Neuronal stem cell (in vitro differentiated cells): ENCODE data around the gene ADCY3.

Experiments
- DNase-seq: peaks from one replicate; pipeline ENCODE4 v3.0.0-alpha.2; 2013; ENCODE audit warnings: low spot score
- H2AFZ ChIP-seq: one replicate; pipeline ENCODE4 v1.6.1; 2013; ENCODE audit warnings: mild to moderate bottlenecking, low read length, inconsistent platforms
- H2AK5ac ChIP-seq: 2 replicates; pipeline ENCODE4 v1.6.1; 2013; ENCODE audit warnings: low read depth, mild to moderate bottlenecking, inconsistent platforms, low read length, moderate library complexity, mixed read lengths
- H2BK120ac ChIP-seq: 2 replicates; pipeline ENCODE4 v1.6.1; 2013; ENCODE audit warnings: low read depth, mild to moderate bottlenecking, inconsistent platforms, low read length, moderate library complexity, mixed read lengths
- H2BK12ac ChIP-seq: one replicate; pipeline ENCODE4 v1.6.1; 2013; ENCODE audit warnings: low read length, inconsistent platforms
- H2BK15ac ChIP-seq: 2 replicates; pipeline ENCODE4 v1.6.1; 2013; ENCODE audit warnings: mild to moderate bottlenecking, low read length, inconsistent platforms, mixed read lengths
- H2BK5ac ChIP-seq: one replicate; pipeline ENCODE4 v1.6.1; 2013; ENCODE audit warnings: inconsistent platforms, mild to moderate bottlenecking, low read length, moderate library complexity
- H3K14ac ChIP-seq: one replicate; pipeline ENCODE4 v1.6.1; 2013; ENCODE audit warnings: low read length, inconsistent platforms
- H3K18ac ChIP-seq: 2 replicates; pipeline ENCODE4 v1.6.1; 2013; ENCODE audit warnings: low read length, inconsistent platforms
- H3K23ac ChIP-seq: 2 replicates; pipeline ENCODE4 v1.6.1; 2013; ENCODE audit warnings: low read depth, mild to moderate bottlenecking, mixed read lengths, low read length, inconsistent platforms; ENCODE audit not compliant: poor library complexity
- H3K27ac ChIP-seq: replicated peaks from 3 replicates; pipeline ENCODE4 v1.5.1; 2013; ENCODE audit warnings: low read length, inconsistent platforms
- H3K27me3 ChIP-seq, 3 experiments: 2 replicates each; pipeline ENCODE4 v1.6.1; 2013; ENCODE audit warnings: low read length in 3 of 3, mild to moderate bottlenecking in 2 of 3, inconsistent platforms in 1 of 3, low read depth in 1 of 3, mixed read lengths in 1 of 3, moderate library complexity in 1 of 3; ENCODE audit not compliant: control insufficient read depth in 3 of 3, insufficient read depth in 3 of 3
- H3K36me3 ChIP-seq, 2 donors: replicated peaks in 1 of 2; 2 replicates each; pipeline ENCODE4 v1.6.1; 2013; ENCODE audit warnings: low read length in 2 of 2; ENCODE audit not compliant: control insufficient read depth in 2 of 2, insufficient read depth in 2 of 2
- H3K4ac ChIP-seq: 2 replicates; pipeline ENCODE4 v1.6.1; 2013; ENCODE audit warnings: inconsistent platforms, mild to moderate bottlenecking, low read length, moderate library complexity
- H3K4me1 ChIP-seq, 2 donors: 1 replicate in 1 of 2; 2 replicates in 1 of 2; pipeline ENCODE4 v1.6.1; 2013; ENCODE audit warnings: low read length in 2 of 2, low read depth in 1 of 2; ENCODE audit not compliant: control insufficient read depth in 2 of 2, insufficient read depth in 1 of 2
- H3K4me2 ChIP-seq: one replicate; pipeline ENCODE4 v1.6.1; 2013; ENCODE audit warnings: mild to moderate bottlenecking, low read length, inconsistent platforms; ENCODE audit not compliant: insufficient read depth, poor library complexity, severe bottlenecking
- H3K4me3 ChIP-seq, 2 donors: 2 replicates each; pipeline ENCODE4 v1.5.1; 2013; ENCODE audit warnings: low read length in 2 of 2, mild to moderate bottlenecking in 2 of 2, inconsistent platforms in 1 of 2, moderate library complexity in 1 of 2
- H3K79me1 ChIP-seq: one replicate; pipeline ENCODE4 v1.6.1; 2013; ENCODE audit warnings: low read depth, mild to moderate bottlenecking, inconsistent platforms, low read length, moderate library complexity
- H3K9ac ChIP-seq: one replicate; pipeline ENCODE4 v1.6.1; 2013; ENCODE audit warnings: mild to moderate bottlenecking, low read depth, low read length, inconsistent platforms; ENCODE audit not compliant: poor library complexity
- H3K9me3 ChIP-seq, 2 donors: replicated peaks in 1 of 2; 2 replicates each; pipeline versions ENCODE3 to v1.6.1; 2013; ENCODE audit warnings: low read length in 2 of 2, mild to moderate bottlenecking in 2 of 2, inconsistent platforms in 1 of 2, low read depth in 1 of 2, mixed read lengths in 1 of 2, moderate library complexity in 1 of 2; ENCODE audit not compliant: control insufficient read depth in 2 of 2, insufficient read depth in 1 of 2
- H4K8ac ChIP-seq: one replicate; pipeline ENCODE4 v1.6.1; 2013; ENCODE audit warnings: low read depth, mild to moderate bottlenecking, inconsistent platforms, low read length, moderate library complexity
- H4K91ac ChIP-seq: one replicate; pipeline ENCODE4 v1.6.1; 2013; ENCODE audit warnings: low read length, low read depth, mild to moderate bottlenecking, inconsistent platforms; ENCODE audit not compliant: poor library complexity
- WGBS, 2 donors: extraction: QIAGEN DNeasy Blood & Tissue Kit; methylation state at CpG; one replicate each; pipeline ENCODE4 v1.1.7; 2013; ENCODE audit warnings: missing lambda C conversion rate in 2 of 2, mixed read lengths in 1 of 2; ENCODE audit not compliant: insufficient read length in 2 of 2, insufficient replicate concordance in 1 of 2; ENCODE audit errors: extremely low coverage in 2 of 2; 5-methylcytosine and 5-hydroxymethylcytosine counted together

Gene ADCY3

GRCh38 chr2:24825883-24826772 lies 93.9 kb downstream of the ADCY3 start:
- Histone ChIP-seq H3K27me3 (no peaks in the 10 kb centered on the region), H4K91ac (no peak overlapping the region), H2BK5ac (no peak overlapping the region), H3K18ac (peak overlapping the region; percentile 42), H3K23ac (no peak overlapping the region), H2BK120ac (no peak overlapping the region), H3K14ac (no peak overlapping the region), H3K4me3 (no peak overlapping the region), H3K79me1 (peaks cover 9% of the 10 kb centered on the region), H2BK15ac (peak overlapping the region; percentile 4), H3K4me2 (no peak overlapping the region), H4K8ac (no peak overlapping the region), H2AFZ (no peak overlapping the region), H3K27ac (no peak overlapping the region), H3K4ac (no peak overlapping the region), H2BK12ac (no peak overlapping the region), H3K4me1 (peaks cover 12 to 23% of the 10 kb centered on the region in 2 donors), H3K36me3 (peaks cover 26 to 71% of the 10 kb centered on the region in 2 donors), H3K9me3 (peaks cover 6 to 7% of the 10 kb centered on the region in 2 donors), H2AK5ac (peak overlapping the region; percentile 27), H3K9ac (peak overlapping the region; percentile 68)
- no peak for DNase-seq
- WGBS, 2 donors, result no CpG with 5 or more reads among the region's 14 CpGs

DNA sequence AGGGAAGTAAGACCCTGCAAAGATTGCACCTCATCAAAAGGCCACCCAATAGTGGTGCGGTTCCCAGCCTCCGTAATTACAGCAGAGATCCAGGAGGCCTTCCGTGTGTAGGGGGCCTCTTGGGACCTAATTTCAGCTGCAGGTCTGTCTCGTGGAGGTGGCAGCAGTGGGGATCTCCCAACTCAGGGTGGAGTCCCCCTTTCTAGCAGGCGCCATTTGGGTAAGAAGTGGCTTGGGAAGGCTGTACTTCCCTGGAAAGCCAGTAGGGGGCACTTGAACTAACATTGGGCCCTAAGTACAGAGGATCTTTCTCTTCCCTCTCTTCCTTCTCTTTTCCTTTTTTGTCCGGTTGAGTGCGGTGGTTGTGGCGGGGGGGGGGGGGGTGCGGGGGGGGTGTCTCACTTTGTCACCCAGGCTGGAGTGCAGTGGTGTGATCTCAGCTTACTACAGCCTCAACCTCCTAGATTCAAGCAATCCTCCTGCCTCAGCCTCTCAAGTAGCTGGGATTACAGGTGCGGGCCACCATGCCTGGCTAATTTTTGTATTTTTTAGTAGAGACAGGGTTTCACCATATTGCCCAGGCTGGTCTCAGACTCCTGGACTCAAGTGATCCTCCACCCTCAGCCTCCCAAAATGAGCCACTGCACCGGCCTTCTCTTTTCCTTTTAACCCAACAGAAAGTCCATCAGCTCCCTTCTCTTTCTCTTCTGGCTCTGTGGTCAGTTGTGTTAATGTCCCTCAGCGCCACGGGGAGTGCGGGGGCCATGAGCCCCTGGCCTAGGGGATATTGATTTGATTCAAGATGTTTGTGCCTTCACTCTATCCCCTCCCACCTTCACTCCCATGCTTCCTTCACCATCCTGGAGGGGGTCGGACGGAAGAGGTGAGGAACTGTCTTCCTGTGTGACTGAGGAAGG lies 94.8 kb downstream of the ADCY3 start:
- H3K18ac ChIP-seq, result peak overlapping the region; percentile 42
- no peak overlapping the region for H4K8ac ChIP-seq
- H2BK5ac ChIP-seq, result no peak overlapping the region
- H3K36me3 ChIP-seq, result peaks cover 25 to 72% of the 10 kb centered on the region in 2 donors
- no peak overlapping the region for H2BK120ac ChIP-seq
- H3K4ac ChIP-seq, result no peak overlapping the region
- H2BK12ac ChIP-seq, result no peak overlapping the region
- WGBS, 2 donors, result no CpG with 5 or more reads among the region's 16 CpGs
- H3K4me3 ChIP-seq, result no peak overlapping the region
- H3K4me1 ChIP-seq, result peaks cover 14 to 24% of the 10 kb centered on the region in 2 donors
- H3K4me2 ChIP-seq, result no peak overlapping the region
- DNase-seq, result no peak
- H3K9me3 ChIP-seq, result peaks cover 4% of the 10 kb centered on the region in 2 donors
- H4K91ac ChIP-seq, result no peak overlapping the region
- H3K27me3 ChIP-seq, result no peaks in the 10 kb centered on the region
- no peak overlapping the region for H3K14ac ChIP-seq
- H2BK15ac ChIP-seq, result peak overlapping the region; percentile 4
- H2AK5ac ChIP-seq, result peak overlapping the region; percentile 27
- no peak overlapping the region for H3K23ac ChIP-seq
- H3K9ac ChIP-seq, result peak overlapping the region; percentile 68
- H3K27ac ChIP-seq, result no peak overlapping the region
- no peak overlapping the region for H2AFZ ChIP-seq
- H3K79me1 ChIP-seq, result peaks cover 9% of the 10 kb centered on the region

GRCh38 chr2:24824071-24824588 lies 95.9 kb downstream of the ADCY3 start:
- WGBS, 2 donors, result no CpG with 5 or more reads among the region's 14 CpGs

More at GRCh38 chr2:24824071-24824588, 95.9 kb downstream of the ADCY3 start:
- Histone ChIP-seq H2BK5ac (no peak overlapping the region), H2BK12ac (no peak overlapping the region), H3K18ac (no peak overlapping the region), H3K4ac (no peak overlapping the region), H3K27ac (no peak overlapping the region), H3K4me3 (no peak overlapping the region), H3K9ac (no peak overlapping the region), H3K14ac (no peak overlapping the region), H2BK120ac (no peak overlapping the region), H3K79me1 (peaks cover 9% of the 10 kb centered on the region), H4K91ac (no peak overlapping the region), H2AK5ac (no peak overlapping the region), H3K4me1 (peaks cover 14 to 24% of the 10 kb centered on the region in 2 donors), H3K27me3 (no peaks in the 10 kb centered on the region), H3K4me2 (no peak overlapping the region), H4K8ac (no peak overlapping the region), H3K36me3 (peaks cover 32 to 79% of the 10 kb centered on the region in 2 donors), H2AFZ (no peak overlapping the region), H3K23ac (no peak overlapping the region), H2BK15ac (no peak overlapping the region), H3K9me3 (peaks cover 3 to 4% of the 10 kb centered on the region in 2 donors)
- no peak for DNase-seq
